IMR-90 (cell line): ENCODE data around the gene THEM5. TPM values are rescaled to one million over a fixed set of nuclear protein-coding genes. Genes with fewer than 3 reads are reported as not detected.

ENCODE experiments used
- ATAC-seq: fragments of 200-7000 bp; cut with Tn5 transposase; 2 replicates; pipeline ENCODE4 v1.9.1; 2020; ENCODE audit warnings: low read depth, mild to moderate bottlenecking, moderate library complexity
- BruUV-seq: library from RNA; stranded (reverse); fragments of 400-500 nt; replicated peaks from 2 replicates; lab custom pipeline; 2021; lab: Mats Ljungman, UMichigan
- CTCF ChIA-PET: fragments of 300-600 bp; formaldehyde crosslinking; extraction: SDS; loops from one replicate; lab custom pipeline; 2021; ENCODE audit warnings: antibody characterized with exemption; lab: Yijun Ruan, JAX
- POLR2A ChIA-PET: fragments of 300-600 bp; sonication (Branson Sonifier 250); formaldehyde crosslinking; loops from one replicate; lab custom pipeline; 2022; ENCODE audit warnings: antibody characterized with exemption; ENCODE audit not compliant: unreplicated experiment; lab: Charles Lee
- DNase-seq: peaks from one replicate; pipeline ENCODE4 v3.0.0; 2013
- H2AFZ ChIP-seq: replicated peaks from 2 replicates; pipeline ENCODE3; 2013; ENCODE audit warnings: low read length, mild to moderate bottlenecking; ENCODE audit not compliant: poor library complexity
- H2AK5ac ChIP-seq: 2 replicates; pipeline ENCODE4 v1.6.1; 2013; ENCODE audit warnings: low read depth, low read length, inconsistent platforms
- H2AK9ac ChIP-seq: replicated peaks from 2 replicates; pipeline ENCODE3; 2013; ENCODE audit warnings: mild to moderate bottlenecking, low read depth, low read length, moderate library complexity; ENCODE audit not compliant: poor library complexity
- H2BK120ac ChIP-seq: 2 replicates; pipeline ENCODE4 v1.6.1; 2013; ENCODE audit warnings: low read depth, low read length, inconsistent platforms
- H2BK15ac ChIP-seq: 3 replicates; pipeline ENCODE4 v1.6.1; 2013; ENCODE audit warnings: low read depth, low read length, inconsistent platforms
- H2BK20ac ChIP-seq: 2 replicates; pipeline ENCODE4 v1.6.1; 2013; ENCODE audit warnings: low read depth, mild to moderate bottlenecking, inconsistent platforms, low read length, moderate library complexity
- H2BK5ac ChIP-seq: 2 replicates; pipeline ENCODE4 v1.6.1; 2013; ENCODE audit warnings: mild to moderate bottlenecking, low read depth, low read length, inconsistent platforms; ENCODE audit not compliant: poor library complexity, severe bottlenecking
- H3K14ac ChIP-seq: replicated peaks from 2 replicates; pipeline ENCODE4 v1.6.1; 2013; ENCODE audit warnings: low read depth, low read length, inconsistent platforms
- H3K18ac ChIP-seq: 2 replicates; pipeline ENCODE4 v1.6.1; 2013; ENCODE audit warnings: low read depth, low read length, control low read depth
- H3K23ac ChIP-seq: 2 replicates; pipeline ENCODE4 v1.6.1; 2013; ENCODE audit warnings: low read depth, low read length, inconsistent platforms
- H3K27ac ChIP-seq: 2 replicates; pipeline ENCODE4 v1.5.1; 2013; ENCODE audit warnings: mild to moderate bottlenecking, control low read depth, low read length; ENCODE audit not compliant: insufficient read depth
- H3K27me3 ChIP-seq: 2 replicates; pipeline ENCODE4 v1.6.1; 2013; ENCODE audit warnings: low read length; ENCODE audit not compliant: control insufficient read depth, insufficient read depth
- H3K36me3 ChIP-seq: 2 replicates; pipeline ENCODE4 v1.6.1; 2013; ENCODE audit warnings: low read length, mixed read lengths; ENCODE audit not compliant: control insufficient read depth, insufficient read depth
- H3K4ac ChIP-seq: 2 replicates; pipeline ENCODE4 v1.6.1; 2013; ENCODE audit warnings: low read depth, low read length, inconsistent platforms
- H3K4me1 ChIP-seq: 2 replicates; pipeline ENCODE4 v1.6.1; 2013; ENCODE audit warnings: low read length, mixed read lengths; ENCODE audit not compliant: control insufficient read depth, insufficient read depth
- H3K4me2 ChIP-seq: 2 replicates; pipeline ENCODE4 v1.6.1; 2013; ENCODE audit warnings: low read depth, mild to moderate bottlenecking, control low read depth, low read length, moderate library complexity
- H3K4me3 ChIP-seq: 2 replicates; pipeline ENCODE4 v1.5.1; 2013; ENCODE audit warnings: low read depth, mild to moderate bottlenecking, control low read depth, low read length, moderate library complexity; ENCODE audit not compliant: insufficient read depth
- H3K56ac ChIP-seq: 2 replicates; pipeline ENCODE4 v1.6.1; 2013; ENCODE audit warnings: low read length, inconsistent platforms; ENCODE audit not compliant: insufficient read depth; ENCODE audit errors: extremely low read depth
- H3K79me1 ChIP-seq, 2 experiments: 2 replicates each; pipeline ENCODE4 v1.6.1; 2013; ENCODE audit warnings: low read length in 2 of 2, inconsistent platforms in 1 of 2, low read depth in 1 of 2
- H3K9ac ChIP-seq: 2 replicates; pipeline ENCODE4 v1.6.1; 2013; ENCODE audit warnings: low read depth, low read length, control low read depth
- H3K9me1 ChIP-seq: 2 replicates; pipeline ENCODE4 v1.6.1; 2013; ENCODE audit warnings: low read length, inconsistent platforms; ENCODE audit not compliant: insufficient read depth
- H3K9me3 ChIP-seq: 2 replicates; pipeline ENCODE4 v1.6.1; 2013; ENCODE audit warnings: low read length; ENCODE audit not compliant: control insufficient read depth, insufficient read depth
- H4K20me1 ChIP-seq: 2 replicates; pipeline ENCODE4 v1.6.1; 2013; ENCODE audit warnings: low read length, inconsistent platforms; ENCODE audit not compliant: insufficient read depth
- H4K5ac ChIP-seq: 2 replicates; pipeline ENCODE4 v1.6.1; 2013; ENCODE audit warnings: mild to moderate bottlenecking, low read depth, low read length, control low read depth
- H4K8ac ChIP-seq, 2 experiments: 2 replicates each; pipeline ENCODE4 v1.6.1; 2013; ENCODE audit warnings: low read depth in 2 of 2, low read length in 2 of 2, control low read depth in 1 of 2, inconsistent platforms in 1 of 2
- H4K91ac ChIP-seq: 2 replicates; pipeline ENCODE4 v1.6.1; 2013; ENCODE audit warnings: low read depth, low read length, inconsistent platforms; ENCODE audit not compliant: insufficient read depth
- RAD21 ChIP-seq: IDR thresholded peaks from 2 replicates; pipeline ENCODE4 v1.6.1; 2012; ENCODE audit warnings: low read length, improper control_type of control experiment
- RFX5 ChIP-seq: IDR thresholded peaks from 2 replicates; pipeline ENCODE4 v1.8.0; 2012; ENCODE audit warnings: low read depth, mild to moderate bottlenecking, low read length, moderate library complexity
- USF2 ChIP-seq: fragments of 150-350 bp; IDR thresholded peaks from 2 replicates; pipeline ENCODE4 v1.6.1; 2017; ENCODE audit warnings: mild to moderate bottlenecking, antibody characterized with exemption, low read length, low read depth
- WGBS, 2 experiments: methylation state at CpG; one replicate each; pipeline versions ENCODE4 v1.1.5 to v1.1.7; 2013; ENCODE audit warnings: missing lambda C conversion rate in 2 of 2; ENCODE audit not compliant: insufficient read length in 1 of 2; ENCODE audit errors: extremely low coverage in 2 of 2; 5-methylcytosine and 5-hydroxymethylcytosine counted together
- dilution Hi-C: fragments of 300-500 bp; cut with HindIII; formaldehyde crosslinking; loops from one replicate; pipeline ENCODE4 v1.14.3; 2018; ENCODE audit warnings: low sequenced_read_pairs; ENCODE audit not compliant: unreplicated experiment
- in situ Hi-C: fragments of 300-500 bp; cut with MboI; formaldehyde crosslinking; loops from 3 replicates; pipeline ENCODE4 v1.14.3; 2019; ENCODE audit warnings: low sequenced_read_pairs, inconsistent platforms, mixed read lengths
- intact Hi-C: fragments of 100-400 bp; cut with micrococcal nuclease; formaldehyde crosslinking; loops from 2 replicates; pipeline ENCODE4 v1.10.0; 2022
- polyA plus RNA-seq, 3 experiments: library from polyadenylated mRNA; depleted of rRNA; stranded (reverse); fragments of >200 nt; gene quantifications; 2 replicates each; pipeline ENCODE4 v1.2.3, GENCODE V29; 2012; ENCODE audit warnings: low replicate concordance in 1 of 3
- total RNA-seq: library from RNA; depleted of rRNA; stranded (reverse); fragments of >200 nt; gene quantifications from 2 replicates; pipeline ENCODE4 v1.2.3, GENCODE V29; 2012
- TF ChIP-seq, protein P1 (sequence below): fragments of 150-350 bp; IDR thresholded peaks from 2 replicates; pipeline ENCODE4 v1.6.1; 2016; ENCODE audit warnings: low read depth, mild to moderate bottlenecking, low read length, moderate library complexity, borderline replicate concordance

Gene THEM5
- total and polyA plus RNA-seq, 2 of the 4 experiments (the other 2 are of a cell fraction): not detected

DNA sequence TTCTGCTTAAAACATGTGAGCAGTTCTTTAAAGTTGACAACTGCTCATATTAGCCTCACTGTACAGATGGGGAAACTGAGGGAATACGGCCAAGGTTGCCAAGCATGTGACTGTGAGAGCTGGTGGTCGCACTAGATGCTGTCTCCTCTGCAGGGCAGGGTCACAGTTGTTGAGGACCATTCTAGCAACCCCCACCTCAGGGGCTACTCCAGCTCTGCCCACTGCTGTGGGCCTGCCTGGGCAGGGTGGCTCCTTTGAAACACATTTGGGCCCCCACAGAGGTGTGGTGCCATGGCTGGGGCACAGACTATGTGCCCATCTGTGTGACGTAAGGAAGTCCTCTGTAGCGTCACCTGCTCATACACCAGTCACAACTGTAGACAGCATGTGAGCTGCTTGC, 779 bp downstream of the THEM5 start:
- no peak overlapping the region for H3K4ac ChIP-seq
- H2AK5ac ChIP-seq: no peak overlapping the region
- BruUV-seq: no TSS peak
- ChIA-PET CTCF (no interaction called here), POLR2A (no interaction called here)
- H3K27me3 ChIP-seq: peaks cover 42% of the 10 kb centered on the region
- no peak overlapping the region for H3K18ac ChIP-seq
- no peak overlapping the region for H4K91ac ChIP-seq
- H2BK120ac ChIP-seq: no peak overlapping the region
- H3K4me3 ChIP-seq: no peak overlapping the region
- no peaks in the 10 kb centered on the region for H3K79me1 ChIP-seq
- H3K56ac ChIP-seq: no peak overlapping the region
- no peak overlapping the region for H2AK9ac ChIP-seq
- no peak overlapping the region for H3K14ac ChIP-seq
- H4K5ac ChIP-seq: no peak overlapping the region
- no peak for DNase-seq
- intact Hi-C loops: no loop called here
- H3K23ac ChIP-seq: no peak overlapping the region
- no peak overlapping the region for H3K4me2 ChIP-seq
- no peak overlapping the region for H2BK5ac ChIP-seq
- H4K8ac ChIP-seq: no peak overlapping the region
- ATAC-seq: no peak
- no peaks in the 10 kb centered on the region; the same call in 1 of the 2 replicates for H3K9me1 ChIP-seq
- H4K20me1 ChIP-seq: no peaks in the 10 kb centered on the region
- dilution Hi-C loops: no loop called here
- no peaks in the 10 kb centered on the region for H3K4me1 ChIP-seq
- in situ Hi-C loops: no loop called here
- no peak overlapping the region for H2BK20ac ChIP-seq
- no CpG with 5 or more reads among the region's 4 CpGs for WGBS, 2 experiments
- no peak overlapping the region for H3K9ac ChIP-seq
- TF ChIP-seq RAD21: no peak
- TF ChIP-seq, protein P1, sequence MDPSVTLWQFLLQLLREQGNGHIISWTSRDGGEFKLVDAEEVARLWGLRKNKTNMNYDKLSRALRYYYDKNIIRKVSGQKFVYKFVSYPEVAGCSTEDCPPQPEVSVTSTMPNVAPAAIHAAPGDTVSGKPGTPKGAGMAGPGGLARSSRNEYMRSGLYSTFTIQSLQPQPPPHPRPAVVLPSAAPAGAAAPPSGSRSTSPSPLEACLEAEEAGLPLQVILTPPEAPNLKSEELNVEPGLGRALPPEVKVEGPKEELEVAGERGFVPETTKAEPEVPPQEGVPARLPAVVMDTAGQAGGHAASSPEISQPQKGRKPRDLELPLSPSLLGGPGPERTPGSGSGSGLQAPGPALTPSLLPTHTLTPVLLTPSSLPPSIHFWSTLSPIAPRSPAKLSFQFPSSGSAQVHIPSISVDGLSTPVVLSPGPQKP: no peak
- TF ChIP-seq USF2: no peak
- TF ChIP-seq RFX5: no peak
- H2AFZ ChIP-seq: no peak overlapping the region
- no peaks in the 10 kb centered on the region for H3K9me3 ChIP-seq
- H3K36me3 ChIP-seq: no peaks in the 10 kb centered on the region
- no peak overlapping the region for H3K27ac ChIP-seq
- H2BK15ac ChIP-seq: no peak overlapping the region
